Neuron (in vitro differentiated cells): ENCODE data around the gene DIP2B.
"Not testable (repeated sequence)": the region's sequence is repeated elsewhere in the genome, so short reads cannot be mapped to it uniquely, and the experiment has no call there.

ENCODE experiments used
- H2AFZ ChIP-seq: one replicate; pipeline ENCODE4 v1.6.1; 2013; ENCODE audit warnings: low read depth, mild to moderate bottlenecking, inconsistent platforms, low read length, moderate library complexity
- H3K27me3 ChIP-seq: one replicate; pipeline ENCODE4 v1.6.1; 2013; ENCODE audit warnings: low read length; ENCODE audit not compliant: insufficient read depth
- H3K36me3 ChIP-seq: one replicate; pipeline ENCODE4 v1.6.1; 2013; ENCODE audit warnings: low read length; ENCODE audit not compliant: insufficient read depth
- H3K4me1 ChIP-seq: one replicate; pipeline ENCODE4 v1.6.1; 2013; ENCODE audit warnings: low read length; ENCODE audit not compliant: insufficient read depth
- H3K4me3 ChIP-seq: 2 replicates; pipeline ENCODE4 v1.5.1; 2013; ENCODE audit warnings: mild to moderate bottlenecking, low read length, moderate library complexity
- H3K9me3 ChIP-seq: one replicate; pipeline ENCODE4 v1.6.1; 2013; ENCODE audit warnings: low read length

DIP2B gene, protein sequence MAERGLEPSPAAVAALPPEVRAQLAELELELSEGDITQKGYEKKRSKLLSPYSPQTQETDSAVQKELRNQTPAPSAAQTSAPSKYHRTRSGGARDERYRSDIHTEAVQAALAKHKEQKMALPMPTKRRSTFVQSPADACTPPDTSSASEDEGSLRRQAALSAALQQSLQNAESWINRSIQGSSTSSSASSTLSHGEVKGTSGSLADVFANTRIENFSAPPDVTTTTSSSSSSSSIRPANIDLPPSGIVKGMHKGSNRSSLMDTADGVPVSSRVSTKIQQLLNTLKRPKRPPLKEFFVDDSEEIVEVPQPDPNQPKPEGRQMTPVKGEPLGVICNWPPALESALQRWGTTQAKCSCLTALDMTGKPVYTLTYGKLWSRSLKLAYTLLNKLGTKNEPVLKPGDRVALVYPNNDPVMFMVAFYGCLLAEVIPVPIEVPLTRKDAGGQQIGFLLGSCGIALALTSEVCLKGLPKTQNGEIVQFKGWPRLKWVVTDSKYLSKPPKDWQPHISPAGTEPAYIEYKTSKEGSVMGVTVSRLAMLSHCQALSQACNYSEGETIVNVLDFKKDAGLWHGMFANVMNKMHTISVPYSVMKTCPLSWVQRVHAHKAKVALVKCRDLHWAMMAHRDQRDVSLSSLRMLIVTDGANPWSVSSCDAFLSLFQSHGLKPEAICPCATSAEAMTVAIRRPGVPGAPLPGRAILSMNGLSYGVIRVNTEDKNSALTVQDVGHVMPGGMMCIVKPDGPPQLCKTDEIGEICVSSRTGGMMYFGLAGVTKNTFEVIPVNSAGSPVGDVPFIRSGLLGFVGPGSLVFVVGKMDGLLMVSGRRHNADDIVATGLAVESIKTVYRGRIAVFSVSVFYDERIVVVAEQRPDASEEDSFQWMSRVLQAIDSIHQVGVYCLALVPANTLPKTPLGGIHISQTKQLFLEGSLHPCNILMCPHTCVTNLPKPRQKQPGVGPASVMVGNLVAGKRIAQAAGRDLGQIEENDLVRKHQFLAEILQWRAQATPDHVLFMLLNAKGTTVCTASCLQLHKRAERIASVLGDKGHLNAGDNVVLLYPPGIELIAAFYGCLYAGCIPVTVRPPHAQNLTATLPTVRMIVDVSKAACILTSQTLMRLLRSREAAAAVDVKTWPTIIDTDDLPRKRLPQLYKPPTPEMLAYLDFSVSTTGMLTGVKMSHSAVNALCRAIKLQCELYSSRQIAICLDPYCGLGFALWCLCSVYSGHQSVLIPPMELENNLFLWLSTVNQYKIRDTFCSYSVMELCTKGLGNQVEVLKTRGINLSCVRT (N-terminal part only)

DNA sequence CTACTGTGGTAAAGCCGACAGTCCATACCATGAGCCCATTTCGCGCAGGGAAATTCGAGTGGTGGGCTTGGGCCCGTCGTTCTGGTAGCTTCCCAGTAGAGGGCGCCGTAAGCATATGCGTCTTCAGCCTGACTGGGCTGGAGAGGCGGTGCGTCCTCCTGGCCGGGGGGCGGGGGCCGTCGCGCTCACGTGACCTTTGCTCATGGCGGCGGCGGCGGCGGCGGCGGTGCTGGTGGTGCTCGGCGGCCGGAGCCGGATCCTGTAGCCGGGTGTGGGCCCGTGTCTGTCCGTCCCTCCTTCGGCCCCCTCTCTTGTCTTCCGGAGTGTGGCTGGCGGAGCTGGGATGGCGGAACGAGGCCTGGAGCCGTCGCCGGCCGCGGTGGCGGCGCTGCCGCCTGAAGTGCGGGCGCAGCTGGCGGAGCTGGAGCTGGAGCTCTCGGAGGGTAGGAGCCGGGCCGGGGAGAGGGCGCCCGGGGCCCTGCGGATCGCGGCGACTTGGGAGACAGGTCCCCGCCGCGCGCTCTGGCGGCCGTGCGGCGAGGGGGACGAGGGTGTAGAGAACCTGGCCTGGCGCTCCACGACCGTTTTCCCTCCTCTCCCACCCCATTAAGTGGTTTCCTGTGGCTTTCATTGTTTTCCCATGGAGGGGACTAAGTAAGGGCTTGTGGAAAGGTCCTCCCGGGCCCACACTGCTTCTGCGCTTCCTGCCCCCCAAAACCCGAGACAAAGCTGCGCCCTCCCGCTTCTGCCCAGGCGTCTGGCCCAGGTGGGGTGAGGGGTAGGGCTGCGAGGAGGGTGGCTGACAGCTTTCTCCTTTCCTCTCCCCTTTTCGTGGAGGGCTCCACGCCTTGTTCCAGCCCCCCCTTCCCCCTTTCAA, at the start of gene DIP2B:
Gene DIP2B (plus strand): TSS at position 188 of the 877 bp plus-strand sequence. CDS start 156 bp downstream, at position 344.
- no peaks in the 10 kb centered on the region for H3K9me3 ChIP-seq
- peak within 1 kb of the TSS; percentile 98 for H3K4me3 ChIP-seq
- peaks cover 30% of the 10 kb centered on the region for H3K4me1 ChIP-seq
- H2AFZ ChIP-seq: peak within 1 kb of the TSS; percentile 78
- no peaks in the 10 kb centered on the region for H3K36me3 ChIP-seq
- H3K27me3 ChIP-seq: no peaks in the 10 kb centered on the region

DNA sequence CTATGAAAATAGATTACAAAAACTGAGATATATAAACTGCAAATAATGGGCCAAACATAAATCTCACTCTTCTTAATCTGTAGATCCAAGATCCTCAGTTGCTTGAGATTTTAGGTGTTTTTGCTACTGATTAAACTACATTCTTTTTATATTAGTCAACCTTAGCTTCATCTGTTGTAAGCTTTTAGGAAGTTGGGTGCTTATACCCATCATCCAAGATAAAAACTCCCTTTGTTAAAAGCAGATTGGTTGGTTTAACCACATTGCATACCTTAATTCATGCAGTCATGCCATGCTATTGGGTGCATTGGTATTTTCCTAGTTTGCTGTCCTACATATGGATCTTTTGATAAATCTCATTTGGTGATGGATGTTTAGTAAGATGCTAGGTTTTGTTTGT, 46.2 kb upstream of the DIP2B start:
- peaks cover 4% of the 10 kb centered on the region for H3K9me3 ChIP-seq
- H2AFZ ChIP-seq: no peak overlapping the region
- H3K4me3 ChIP-seq: no peak overlapping the region
- no peaks in the 10 kb centered on the region for H3K27me3 ChIP-seq
- H3K4me1 ChIP-seq: no peaks in the 10 kb centered on the region
- peaks cover 57% of the 10 kb centered on the region for H3K36me3 ChIP-seq

DNA sequence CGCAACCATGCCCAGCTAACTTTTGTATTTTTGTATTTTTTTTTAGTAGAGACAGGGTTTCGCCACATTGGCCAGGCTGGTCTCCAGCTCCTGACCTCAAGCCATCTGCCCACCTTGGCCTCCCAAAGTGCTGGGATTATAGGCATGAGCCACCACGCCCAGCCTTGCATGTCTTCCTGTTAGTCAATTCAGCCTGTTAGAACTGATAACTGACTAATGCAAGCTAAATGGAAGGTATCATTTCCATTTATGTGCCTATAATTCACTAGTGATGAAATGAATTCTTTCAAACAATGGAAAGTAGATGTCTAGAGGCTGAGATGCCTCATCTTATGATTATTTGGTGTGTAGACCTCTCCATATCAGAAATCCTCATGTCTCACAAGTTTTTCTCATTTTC, 37.3 kb upstream of the DIP2B start:
- H3K9me3 ChIP-seq: peaks cover 6% of the 10 kb centered on the region
- no peaks in the 10 kb centered on the region for H3K4me1 ChIP-seq
- H2AFZ ChIP-seq: no peak overlapping the region
- peaks cover 76% of the 10 kb centered on the region for H3K36me3 ChIP-seq
- H3K4me3 ChIP-seq: no peak overlapping the region
- no peaks in the 10 kb centered on the region for H3K27me3 ChIP-seq

DNA sequence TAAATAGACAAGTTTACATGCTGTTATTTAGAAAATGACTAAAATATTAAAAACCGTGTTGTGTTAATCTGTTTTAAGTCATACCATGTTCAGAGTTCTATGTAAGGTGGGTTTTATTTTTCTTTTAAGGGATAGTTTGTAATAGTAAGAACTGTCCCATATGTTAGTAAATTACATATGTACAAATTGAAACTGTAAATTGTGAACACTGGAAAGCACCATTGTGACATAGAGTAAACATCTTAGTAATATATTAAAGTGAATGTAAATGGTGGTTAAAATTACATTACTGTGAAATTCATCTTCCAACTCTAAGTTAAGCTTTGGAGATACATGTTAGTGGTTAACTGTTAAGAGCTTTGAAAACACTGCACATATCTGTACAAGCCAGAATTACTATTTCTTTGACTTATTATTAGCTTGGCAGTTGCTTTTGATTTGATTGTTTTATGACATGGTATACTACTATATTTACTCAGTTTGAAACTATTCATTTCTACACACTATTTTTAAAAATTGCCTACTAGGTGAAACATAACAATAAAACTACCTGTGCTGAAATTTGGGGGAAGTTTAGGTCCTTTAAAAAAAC, 27.4 kb upstream of the DIP2B start:
- Histone ChIP-seq H3K4me3 (no peak overlapping the region), H3K9me3 (no peaks in the 10 kb centered on the region), H3K27me3 (no peaks in the 10 kb centered on the region), H3K4me1 (no peaks in the 10 kb centered on the region), H2AFZ (no peak overlapping the region), H3K36me3 (peaks cover 46% of the 10 kb centered on the region)

DNA sequence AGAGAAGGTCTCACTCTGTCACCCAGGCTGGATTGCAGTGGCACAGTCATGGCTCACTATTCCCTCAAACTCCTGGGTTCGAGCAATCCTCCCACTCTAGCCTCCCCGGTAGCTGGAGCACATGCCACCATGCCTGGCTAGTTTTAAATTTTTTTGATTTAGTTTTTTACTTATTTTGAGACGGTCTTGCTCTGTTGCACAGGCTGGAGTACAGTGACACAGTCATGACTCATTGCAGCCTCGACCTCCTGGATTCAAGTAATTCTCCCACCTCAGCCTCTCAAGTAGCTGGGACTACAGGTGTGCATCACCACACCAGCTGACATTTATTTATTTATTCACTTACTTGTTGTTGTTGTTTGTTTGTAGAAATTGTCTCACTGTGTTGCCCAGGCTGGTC, 22.2 kb upstream of the DIP2B start:
- Histone ChIP-seq H3K27me3 (no peaks in the 10 kb centered on the region), H3K4me1 (no peaks in the 10 kb centered on the region), H3K4me3 (no peak overlapping the region), H2AFZ (no peak overlapping the region), H3K36me3 (peaks cover 3% of the 10 kb centered on the region), H3K9me3 (no peaks in the 10 kb centered on the region)

DNA sequence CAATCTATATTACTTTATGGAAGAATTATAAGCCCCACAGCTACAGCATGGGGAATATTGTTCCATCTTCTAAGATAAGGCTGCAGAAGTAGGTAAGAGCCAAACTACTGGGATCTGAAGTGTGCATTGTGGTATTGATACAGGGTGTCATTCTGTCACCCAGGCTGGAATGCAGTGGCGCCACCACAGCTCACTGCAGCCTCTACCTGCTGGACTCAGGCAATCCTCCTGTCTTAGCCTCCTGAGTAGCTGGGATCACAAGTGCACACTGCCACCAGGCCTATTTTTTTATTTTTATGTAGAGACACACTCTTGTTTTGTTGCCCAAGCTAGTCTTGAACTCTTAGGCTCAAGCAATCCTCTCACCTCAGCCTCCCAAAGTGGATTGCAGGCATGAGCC, 21.3 kb upstream of the DIP2B start:
- no peaks in the 10 kb centered on the region for H3K36me3 ChIP-seq
- no peak overlapping the region for H3K4me3 ChIP-seq
- H3K4me1 ChIP-seq: no peaks in the 10 kb centered on the region
- H3K9me3 ChIP-seq: no peaks in the 10 kb centered on the region
- no peak overlapping the region for H2AFZ ChIP-seq
- no peaks in the 10 kb centered on the region for H3K27me3 ChIP-seq

DNA sequence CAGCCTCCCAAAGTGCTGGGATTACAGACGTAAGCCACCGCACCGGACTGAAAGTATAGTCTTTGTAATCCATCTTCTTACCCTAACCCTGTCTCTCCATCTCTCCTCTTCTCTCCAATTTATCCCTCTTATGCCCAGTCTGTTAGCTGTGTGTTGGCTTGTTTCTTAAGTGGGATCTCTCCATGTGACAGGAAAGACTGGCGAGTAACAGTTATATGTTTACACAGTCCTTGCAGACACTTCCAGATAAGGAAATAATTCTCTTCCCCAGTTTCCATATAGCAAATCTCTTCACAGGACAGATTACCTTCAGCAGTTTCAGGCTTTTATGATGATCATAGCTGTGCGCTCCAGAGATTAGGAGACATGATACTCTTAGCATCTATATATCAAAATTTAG, 16.0 kb upstream of the DIP2B start:
- H3K36me3 ChIP-seq: no peaks in the 10 kb centered on the region

DNA sequence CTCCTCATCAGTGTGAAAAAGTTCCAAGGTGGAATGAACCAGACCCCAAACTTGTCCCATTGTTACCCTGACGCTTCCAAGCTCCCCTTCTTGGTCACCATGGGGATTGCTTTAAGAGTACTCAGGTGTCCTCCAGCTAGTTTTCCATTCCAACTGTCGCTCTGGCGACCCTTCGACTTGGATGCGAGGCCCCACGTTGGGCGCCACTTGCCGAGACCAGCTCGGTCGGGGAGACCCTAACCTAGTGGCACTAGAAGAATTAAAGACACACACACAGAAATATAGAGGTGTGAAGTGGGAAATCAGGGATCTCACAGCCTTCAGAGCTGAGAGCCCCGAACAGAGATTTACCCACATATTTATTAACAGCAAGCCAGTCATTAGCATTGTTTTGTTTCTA, 6.7 kb upstream of the DIP2B start:
- H2AFZ ChIP-seq, H3K27me3 ChIP-seq, H3K4me3 ChIP-seq, H3K36me3 ChIP-seq, H3K4me1 ChIP-seq, H3K9me3 ChIP-seq: not testable (repeated sequence)

More for the DNA sequence above, 16.0 kb upstream of the DIP2B start:
- H3K27me3 ChIP-seq: no peaks in the 10 kb centered on the region
- H3K4me1 ChIP-seq: no peaks in the 10 kb centered on the region
- no peaks in the 10 kb centered on the region for H3K9me3 ChIP-seq
- H3K4me3 ChIP-seq: no peak overlapping the region
- no peak overlapping the region for H2AFZ ChIP-seq

DNA sequence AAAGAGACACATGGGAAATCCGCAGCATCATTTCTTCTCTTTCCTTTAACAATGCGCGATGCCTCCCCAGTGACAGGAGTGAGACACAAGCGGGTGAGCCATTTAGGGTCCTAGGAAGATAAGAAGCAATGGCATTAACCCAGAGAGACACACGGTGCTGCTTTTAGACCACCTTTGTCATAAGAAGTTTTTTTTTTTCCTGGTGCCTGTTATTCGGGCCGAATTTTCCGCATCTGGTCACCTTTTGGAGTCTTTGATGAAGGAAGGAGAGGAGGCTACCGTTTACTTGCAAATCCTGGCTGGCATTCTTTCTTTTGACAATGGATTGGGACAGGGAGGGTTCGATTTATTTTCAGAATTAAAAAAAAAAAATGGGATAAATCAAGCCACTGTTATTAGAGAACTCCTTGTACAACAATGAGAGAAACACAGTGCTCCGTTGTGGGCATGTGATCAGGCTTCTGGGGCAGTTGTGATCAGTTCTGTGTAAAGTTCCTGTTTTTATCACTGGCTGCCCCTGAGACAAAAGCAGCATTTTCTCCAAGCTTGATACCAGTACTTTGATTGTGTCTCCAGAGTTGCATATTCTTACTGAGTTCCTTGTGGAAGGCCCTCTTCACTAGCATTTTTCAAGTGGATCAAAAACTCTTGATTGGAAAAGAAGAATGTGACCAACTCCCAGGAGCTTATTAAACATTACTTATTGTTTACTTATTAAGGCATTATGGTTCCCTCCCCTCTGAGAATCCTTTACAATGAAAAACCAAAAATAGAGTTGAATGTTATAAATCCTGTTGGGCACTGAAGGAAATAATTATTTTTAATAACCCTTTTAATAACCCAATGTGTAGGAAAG, 1.1 kb downstream of the DIP2B start:
- no peaks in the 10 kb centered on the region for H3K27me3 ChIP-seq
- peak overlapping the region; percentile 78 for H2AFZ ChIP-seq
- H3K4me1 ChIP-seq: peaks cover 33% of the 10 kb centered on the region
- H3K36me3 ChIP-seq: no peaks in the 10 kb centered on the region
- no peaks in the 10 kb centered on the region for H3K9me3 ChIP-seq
- H3K4me3 ChIP-seq: peak overlapping the region; percentile 98

DNA sequence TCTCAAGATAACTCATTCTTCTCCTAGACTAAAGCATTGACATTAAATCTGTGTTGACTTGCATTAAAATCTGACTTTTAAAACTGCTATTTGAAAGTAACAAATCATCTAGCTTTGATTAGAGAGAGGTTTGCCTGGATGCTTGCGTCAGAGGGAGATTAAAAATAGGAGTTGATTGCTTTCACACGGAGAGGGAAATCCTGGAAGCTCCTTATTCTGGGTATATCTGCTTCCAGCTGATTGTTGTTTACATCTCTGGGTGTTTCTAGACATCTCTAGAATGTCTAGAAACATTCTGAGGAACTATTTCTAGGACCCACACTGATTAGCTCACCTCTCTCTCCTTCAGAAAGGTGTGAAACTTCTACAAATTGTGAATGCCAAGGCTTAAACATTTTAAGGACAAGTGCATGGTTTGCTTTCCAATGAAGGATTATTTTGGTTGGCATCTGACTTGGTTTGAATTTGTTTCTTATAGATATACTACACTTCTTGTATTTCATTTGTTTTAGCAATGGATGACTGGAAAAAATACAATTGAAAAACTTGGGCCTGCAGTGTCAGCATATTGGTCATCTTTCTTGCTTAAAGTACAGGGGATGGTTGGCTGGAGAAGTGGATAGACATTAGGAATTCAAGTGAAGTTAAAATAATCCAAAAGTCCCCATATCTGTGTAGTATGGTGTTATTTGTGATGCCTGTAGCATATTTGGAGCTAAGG, 2.1 kb downstream of the DIP2B start:
- Histone ChIP-seq H3K36me3 (no peaks in the 10 kb centered on the region), H3K27me3 (no peaks in the 10 kb centered on the region), H2AFZ (no peak overlapping the region), H3K4me3 (peak overlapping the region; percentile 98), H3K9me3 (no peaks in the 10 kb centered on the region), H3K4me1 (peaks cover 33% of the 10 kb centered on the region)

DNA sequence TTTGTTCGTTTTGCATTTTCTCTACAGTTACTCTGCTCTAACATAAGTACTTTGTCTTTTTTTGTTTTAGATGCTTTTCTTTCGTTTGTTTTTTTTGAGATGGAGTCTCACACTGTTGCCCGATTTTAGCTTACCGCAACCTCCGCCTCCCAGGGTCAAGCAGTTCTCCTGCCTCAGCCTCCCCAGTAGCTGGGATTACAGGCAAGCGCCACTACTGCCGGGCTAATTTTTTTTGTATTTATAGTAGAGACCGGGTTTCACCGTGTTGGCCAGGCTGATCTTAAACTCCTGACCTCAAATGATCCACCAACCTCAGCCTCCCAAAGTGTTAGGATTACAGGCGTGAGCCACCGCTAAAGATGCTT, 2.7 kb downstream of the DIP2B start:
- Histone ChIP-seq H3K36me3 (no peaks in the 10 kb centered on the region), H3K4me1 (peaks cover 33% of the 10 kb centered on the region), H3K27me3 (no peaks in the 10 kb centered on the region), H3K4me3 (peak overlapping the region; percentile 98), H2AFZ (no peak overlapping the region), H3K9me3 (no peaks in the 10 kb centered on the region)
